Breast epithelium (tissue), 4 donors: ENCODE data around the gene VSX1. TPM values are rescaled to one million over a fixed set of nuclear protein-coding genes. Genes with fewer than 3 reads are reported as not detected.

Source experiments
- DNase-seq, 2 donors: peaks; one replicate each; pipeline ENCODE4 v3.0.0-alpha.2; 2019; ENCODE audit warnings: low spot score in 2 of 2
- H3K27ac ChIP-seq, 2 donors: fragments of 200-600 bp; sonication (generic) in 1 of 2; one replicate each; pipeline ENCODE4 v1.5.1; 2016 to 2019; ENCODE audit warnings: mild to moderate bottlenecking in 1 of 2
- H3K27me3 ChIP-seq, 2 donors: fragments of 200-600 bp; sonication (generic) in 1 of 2; one replicate each; pipeline versions ENCODE4 v1.5.1 to v1.6.0; 2017 to 2019; ENCODE audit warnings: control low read depth in 1 of 2, mild to moderate bottlenecking in 1 of 2
- H3K36me3 ChIP-seq: fragments of 200-600 bp; one replicate; pipeline ENCODE4 v1.5.1; 2019
- H3K4me1 ChIP-seq, 2 donors: fragments of 200-600 bp; sonication (generic); one replicate each; pipeline ENCODE4 v1.5.1; 2016 to 2019; ENCODE audit warnings: control low read depth in 1 of 2
- H3K4me3 ChIP-seq, 3 donors: fragments of 200-600 bp; sonication (generic); 1 replicate in 2 of 3; 2 replicates in 1 of 3; pipeline ENCODE4 v1.5.1; 2016 to 2019; ENCODE audit warnings: mild to moderate bottlenecking in 3 of 3, moderate library complexity in 2 of 3
- H3K9me3 ChIP-seq, 2 donors: fragments of 200-600 bp; sonication (generic) in 1 of 2; one replicate each; pipeline ENCODE4 v1.5.1; 2016 to 2019; ENCODE audit warnings: control low read depth in 1 of 2
- CTCF ChIP-seq, 3 donors: fragments of 450-650 bp; IDR thresholded peaks; one replicate each; pipeline ENCODE4 v1.5.1; 2016 to 2017; ENCODE audit warnings: antibody characterized with exemption in 3 of 3, mild to moderate bottlenecking in 3 of 3, moderate library complexity in 3 of 3
- POLR2A ChIP-seq: fragments of 450-650 bp; IDR thresholded peaks from one replicate; pipeline ENCODE4 v1.6.1; 2016; ENCODE audit warnings: antibody characterized with exemption, mild to moderate bottlenecking, moderate library complexity
- POLR2AphosphoS5 ChIP-seq, 3 donors: sonication (generic); formaldehyde crosslinking; IDR thresholded peaks; one replicate each; pipeline ENCODE4 v1.6.1; 2017; ENCODE audit warnings: antibody characterized with exemption in 3 of 3
- intact Hi-C: fragments of 100-400 bp; cut with DNase I; formaldehyde crosslinking; loops from one replicate; pipeline ENCODE4 v1.15.1; 2023; ENCODE audit warnings: low total_unique reads
- total RNA-seq, 3 donors: library from RNA; depleted of rRNA; stranded (reverse); fragments of >200 nt; gene quantifications; one replicate each; pipeline ENCODE4 v1.1.0, GENCODE V29; 2016

Gene VSX1
- under 1 TPM in 1 of 3 donors, not detected in 2; 0.44 TPM for total RNA-seq

GRCh38 chr20:25081730-25082497 is at the start of gene VSX1:
Gene VSX1 (minus strand): TSS chr20:25082141. CDS start chr20:25082096, 45 bp downstream.
- Histone ChIP-seq H3K36me3 (no peaks in the 10 kb centered on the region), H3K9me3 (no peaks in the 10 kb centered on the region), H3K4me1 (peaks cover 0 to 20% of the 10 kb centered on the region in 2 donors), H3K27me3 (peaks cover 0 to 73% of the 10 kb centered on the region in 2 donors), H3K4me3 (peak within 1 kb of the TSS in 1 of 3 donors; percentile 37), H3K27ac (no peak within 1 kb of the TSS)
- peak in 1 of 2 donors; percentile 15 for DNase-seq
- TF ChIP-seq POLR2A, result no peak
- TF ChIP-seq POLR2AphosphoS5 (IDR thresholded peaks at IDR 0.05), result no peak
- no peak for TF ChIP-seq CTCF (IDR thresholded peaks at IDR 0.05)
- intact Hi-C loops, result no loop called here

- H3K4me1 ChIP-seq, result no peaks in the 10 kb centered on the region
- no peak overlapping the region for H3K27ac ChIP-seq
- TF ChIP-seq POLR2A, result no peak
- no peak for TF ChIP-seq CTCF (IDR thresholded peaks at IDR 0.05)
- TF ChIP-seq POLR2AphosphoS5 (IDR thresholded peaks at IDR 0.05), result no peak
- H3K27me3 ChIP-seq, result no peaks in the 10 kb centered on the region
- H3K36me3 ChIP-seq, result no peaks in the 10 kb centered on the region
- H3K9me3 ChIP-seq, result no peaks in the 10 kb centered on the region
- no peak overlapping the region for H3K4me3 ChIP-seq
- intact Hi-C loops, result no loop called here
- DNase-seq, result no peak
These were observed 48.0 kb upstream of the VSX1 start for GRCh38 chr20:25129908-25130307.

DNA sequence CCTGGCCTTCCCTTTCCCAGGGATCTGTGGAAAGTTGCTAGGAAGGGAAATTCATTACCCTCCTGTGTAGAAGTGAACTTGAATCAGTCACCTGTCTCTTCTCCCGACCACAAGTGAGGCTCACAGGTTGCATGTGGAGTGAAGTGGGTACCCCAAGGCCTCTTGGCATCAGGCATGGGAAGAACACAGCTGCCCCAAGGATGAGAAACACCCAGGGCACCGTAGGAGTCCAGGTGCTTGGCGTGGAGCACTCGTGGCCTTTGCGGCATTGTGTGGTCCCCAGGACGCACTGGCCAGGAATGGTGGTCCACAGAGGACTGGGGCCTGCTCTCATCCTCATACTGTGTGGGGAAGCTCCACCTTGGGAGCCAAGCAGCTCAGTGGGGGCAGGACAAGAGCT is 47.5 kb upstream of the VSX1 start:
- intact Hi-C loops, result no loop called here
- no peaks in the 10 kb centered on the region for H3K9me3 ChIP-seq
- no peaks in the 10 kb centered on the region for H3K4me1 ChIP-seq
- no peaks in the 10 kb centered on the region for H3K27me3 ChIP-seq
- H3K36me3 ChIP-seq, result no peaks in the 10 kb centered on the region
- TF ChIP-seq POLR2A (no peak), CTCF (IDR thresholded peaks at IDR 0.05) (no peak), POLR2AphosphoS5 (IDR thresholded peaks at IDR 0.05) (no peak)
- DNase-seq, result no peak
- H3K4me3 ChIP-seq, result no peak overlapping the region
- H3K27ac ChIP-seq, result no peak overlapping the region

DNA sequence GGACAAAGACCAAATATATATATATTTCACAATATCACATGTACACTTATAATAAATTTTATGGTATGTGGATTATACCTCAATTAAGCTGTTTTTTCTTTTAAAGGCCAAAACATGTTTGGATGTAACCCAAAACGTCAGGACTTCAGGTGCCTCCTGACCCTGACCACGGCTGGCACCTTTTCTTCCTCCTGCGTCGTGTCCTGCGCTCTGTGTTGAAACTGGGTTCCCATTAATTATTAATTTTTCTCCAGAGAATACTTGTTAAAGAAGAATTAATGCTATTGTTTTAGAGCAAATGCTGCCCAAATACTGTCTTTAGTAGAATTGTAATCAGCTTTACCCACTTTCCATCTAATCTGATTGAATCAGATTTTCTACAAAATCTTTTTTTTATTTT is 46.7 kb upstream of the VSX1 start:
- Histone ChIP-seq H3K9me3 (no peaks in the 10 kb centered on the region), H3K4me1 (no peaks in the 10 kb centered on the region), H3K27me3 (no peaks in the 10 kb centered on the region), H3K36me3 (no peaks in the 10 kb centered on the region), H3K27ac (no peak overlapping the region), H3K4me3 (no peak overlapping the region)
- DNase-seq, result no peak
- intact Hi-C loops, result no loop called here
- TF ChIP-seq CTCF (IDR thresholded peaks at IDR 0.05), result no peak
- no peak for TF ChIP-seq POLR2A
- no peak for TF ChIP-seq POLR2AphosphoS5 (IDR thresholded peaks at IDR 0.05)

- intact Hi-C loops, result no loop called here
- no peak for TF ChIP-seq POLR2A
- no peak for TF ChIP-seq POLR2AphosphoS5 (IDR thresholded peaks at IDR 0.05)
- no peak for TF ChIP-seq CTCF (IDR thresholded peaks at IDR 0.05)
- no peaks in the 10 kb centered on the region for H3K27me3 ChIP-seq
- no peaks in the 10 kb centered on the region for H3K4me1 ChIP-seq
- H3K4me3 ChIP-seq, result no peak overlapping the region
- no peaks in the 10 kb centered on the region for H3K36me3 ChIP-seq
- DNase-seq, result no peak
- no peaks in the 10 kb centered on the region for H3K9me3 ChIP-seq
- H3K27ac ChIP-seq, result no peak overlapping the region
These were observed 46.0 kb upstream of the VSX1 start for GRCh38 chr20:25127761-25128537.
